Esophagus muscularis mucosa (tissue), 4 donors: ENCODE results near the gene MFSD12. TPM values are rescaled to one million over a fixed set of nuclear protein-coding genes. Genes with fewer than 3 reads are reported as not detected.
"Not testable (repeated sequence)": the region's sequence is repeated elsewhere in the genome, so short reads cannot be mapped to it uniquely, and the experiment has no call there.

ENCODE experiments used
- DNase-seq: peaks from one replicate; pipeline ENCODE4 v3.0.0-alpha.2; 2017; ENCODE audit errors: extremely low spot score
- H3K27ac ChIP-seq, 4 donors: fragments of 200-600 bp; sonication (generic); replicated peaks in 1 of 4; 1 replicate in 3 of 4; 2 replicates in 1 of 4; pipeline ENCODE4 v1.5.1; 2016 to 2019; ENCODE audit warnings: mild to moderate bottlenecking in 1 of 4
- H3K27me3 ChIP-seq, 4 donors: fragments of 200-600 bp; sonication (generic); one replicate each; pipeline versions ENCODE4 v1.5.1 to v1.6.0; 2016 to 2019
- H3K36me3 ChIP-seq, 4 donors: fragments of 200-600 bp; sonication (generic); one replicate each; pipeline ENCODE4 v1.5.1; 2016 to 2019
- H3K4me1 ChIP-seq, 4 donors: fragments of 200-600 bp; sonication (generic); one replicate each; pipeline ENCODE4 v1.5.1; 2016 to 2019
- H3K4me3 ChIP-seq, 4 donors: fragments of 200-600 bp; sonication (generic); 1 replicate in 2 of 4; 2 replicates in 2 of 4; pipeline ENCODE4 v1.5.1; 2016 to 2019; ENCODE audit warnings: mild to moderate bottlenecking in 4 of 4, moderate library complexity in 1 of 4
- H3K9me3 ChIP-seq, 4 donors: fragments of 200-600 bp; sonication (generic); 1 replicate in 3 of 4; 2 replicates in 1 of 4; pipeline ENCODE4 v1.5.1; 2016 to 2019
- EP300 ChIP-seq: sonication (generic); formaldehyde crosslinking; IDR thresholded peaks from one replicate; pipeline ENCODE4 v1.6.1; 2017; ENCODE audit warnings: antibody characterized with exemption
- POLR2A ChIP-seq: fragments of 450-650 bp; IDR thresholded peaks from one replicate; pipeline ENCODE4 v1.6.1; 2017; ENCODE audit warnings: antibody characterized with exemption, moderate library complexity, mild to moderate bottlenecking, low read depth
- POLR2AphosphoS5 ChIP-seq, 2 donors: sonication (generic); formaldehyde crosslinking; IDR thresholded peaks; one replicate each; pipeline ENCODE4 v1.6.1; 2017; ENCODE audit warnings: antibody characterized with exemption in 2 of 2
- WGBS: methylation state at CpG from one replicate; pipeline ENCODE4 v1.1.5; 2018; 5-methylcytosine and 5-hydroxymethylcytosine counted together
- intact Hi-C: fragments of 100-400 bp; cut with DNase I; formaldehyde crosslinking; loops from one replicate; pipeline ENCODE4 v1.15.1; 2023
- total RNA-seq, 4 donors: library from RNA; depleted of rRNA; stranded (reverse); fragments of >200 nt; gene quantifications; one replicate each; pipeline versions ENCODE4 v1.1.0 to v1.2.1, GENCODE V29; 2016
- TF ChIP-seq, protein P1 (sequence below), 3 experiments: fragments of 200-600 bp in 2 of 3; fragments of 450-650 bp in 1 of 3; sonication (generic) in 2 of 3; IDR thresholded peaks; one replicate each; pipeline ENCODE4 v1.5.1; 2017 to 2019; ENCODE audit warnings: antibody characterized with exemption in 3 of 3, mild to moderate bottlenecking in 2 of 3, moderate library complexity in 1 of 3

The MFSD12 gene
- total RNA-seq, 4 donors from 2014 or later, result 28.2 to 87.0 (median 62.4) TPM

GRCh38 chr19:3586127-3586626 is 28.8 kb upstream of the MFSD12 start:
- intact Hi-C loops, result no loop called here
- Histone ChIP-seq H3K27ac (peak overlapping the region; percentile 61 to 84 (median 66)), H3K36me3 (peaks cover 0 to 4% (median 0%) of the 10 kb centered on the region in 4 donors), H3K4me3 (peak overlapping the region; percentile 51 to 60 (median 54)), H3K9me3 (no peaks in the 10 kb centered on the region), H3K4me1 (peaks cover 14 to 27% (median 26%) of the 10 kb centered on the region in 4 donors), H3K27me3 (peaks cover 0 to 15% (median 0%) of the 10 kb centered on the region in 4 donors)
- TF ChIP-seq POLR2AphosphoS5 (IDR thresholded peaks at IDR 0.05) (no peak), EP300 (no peak), POLR2A (no peak)
- TF ChIP-seq, protein P1, sequence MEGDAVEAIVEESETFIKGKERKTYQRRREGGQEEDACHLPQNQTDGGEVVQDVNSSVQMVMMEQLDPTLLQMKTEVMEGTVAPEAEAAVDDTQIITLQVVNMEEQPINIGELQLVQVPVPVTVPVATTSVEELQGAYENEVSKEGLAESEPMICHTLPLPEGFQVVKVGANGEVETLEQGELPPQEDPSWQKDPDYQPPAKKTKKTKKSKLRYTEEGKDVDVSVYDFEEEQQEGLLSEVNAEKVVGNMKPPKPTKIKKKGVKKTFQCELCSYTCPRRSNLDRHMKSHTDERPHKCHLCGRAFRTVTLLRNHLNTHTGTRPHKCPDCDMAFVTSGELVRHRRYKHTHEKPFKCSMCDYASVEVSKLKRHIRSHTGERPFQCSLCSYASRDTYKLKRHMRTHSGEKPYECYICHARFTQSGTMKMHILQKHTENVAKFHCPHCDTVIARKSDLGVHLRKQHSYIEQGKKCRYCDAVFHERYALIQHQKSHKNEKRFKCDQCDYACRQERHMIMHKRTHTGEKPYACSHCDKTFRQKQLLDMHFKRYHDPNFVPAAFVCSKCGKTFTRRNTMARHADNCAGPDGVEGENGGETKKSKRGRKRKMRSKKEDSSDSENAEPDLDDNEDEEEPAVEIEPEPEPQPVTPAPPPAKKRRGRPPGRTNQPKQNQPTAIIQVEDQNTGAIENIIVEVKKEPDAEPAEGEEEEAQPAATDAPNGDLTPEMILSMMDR (IDR thresholded peaks at IDR 0.05), result peak; percentile 55 to 64 (median 59)
- 60% methylated on average over 4 of the region's 16 CpGs for WGBS
- no peak for DNase-seq

DNA sequence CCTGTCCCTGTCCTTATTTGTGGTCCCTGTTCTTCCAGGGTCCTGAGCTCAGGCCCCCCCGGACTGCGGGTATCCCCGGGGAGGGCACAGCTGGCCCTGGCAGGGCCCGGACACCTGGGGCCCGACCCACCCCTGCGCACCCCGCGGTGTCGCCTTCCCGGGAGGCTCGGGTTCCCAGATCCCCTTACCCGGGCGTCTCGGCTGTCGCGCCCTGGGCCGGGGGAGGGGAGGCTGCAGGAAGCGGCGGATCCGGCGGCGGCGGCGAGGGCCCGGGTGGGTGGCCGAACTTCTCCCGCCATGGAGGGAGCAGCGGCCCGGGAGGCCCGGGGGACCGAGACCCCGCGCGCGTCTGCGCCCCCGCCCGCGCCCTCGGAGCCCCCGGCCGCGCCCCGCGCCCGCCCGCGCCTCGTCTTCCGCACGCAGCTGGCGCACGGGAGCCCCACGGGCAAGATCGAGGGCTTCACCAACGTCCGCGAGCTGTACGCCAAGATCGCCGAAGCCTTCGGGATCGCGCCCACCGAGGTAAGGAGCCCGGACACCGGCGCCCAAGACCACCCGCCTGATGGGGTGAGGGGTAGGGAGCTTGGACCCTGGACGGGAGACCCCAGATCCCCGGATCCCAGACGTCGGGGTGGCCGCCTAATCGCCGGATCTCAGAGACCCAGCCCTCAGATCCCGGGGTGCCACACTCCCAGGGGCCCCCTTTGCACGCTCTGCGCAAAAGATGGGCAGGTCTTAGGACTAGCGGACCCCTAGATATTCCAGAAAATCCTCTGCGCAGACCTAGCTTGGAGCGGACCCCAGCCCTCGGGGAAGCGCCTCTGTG is 28.1 kb upstream of the MFSD12 start, which contains the start of gene GIPC3:
Gene GIPC3, plus strand, starts transcription at position 178 of the 826 bp plus-strand sequence. Its CDS starts 120 bp downstream, at position 298.
- Histone ChIP-seq H3K27me3 (peaks cover 0 to 15% (median 0%) of the 10 kb centered on the region in 4 donors), H3K27ac (peak within 1 kb of the TSS; percentile 49 to 84 (median 66)), H3K4me3 (peak within 1 kb of the TSS; percentile 51 to 60 (median 54)), H3K36me3 (peaks cover 0 to 4% (median 0%) of the 10 kb centered on the region in 4 donors), H3K4me1 (peaks cover 14 to 31% (median 30%) of the 10 kb centered on the region in 4 donors), H3K9me3 (no peaks in the 10 kb centered on the region)
- WGBS, result 5% methylated on average over 22 of the region's 84 CpGs
- intact Hi-C loops, result no loop called here
- DNase-seq, result no peak
- TF ChIP-seq, protein P1 (IDR thresholded peaks at IDR 0.05), result no peak
- TF ChIP-seq EP300, result no peak
- no peak for TF ChIP-seq POLR2AphosphoS5 (IDR thresholded peaks at IDR 0.05)
- TF ChIP-seq POLR2A, result no peak

DNA sequence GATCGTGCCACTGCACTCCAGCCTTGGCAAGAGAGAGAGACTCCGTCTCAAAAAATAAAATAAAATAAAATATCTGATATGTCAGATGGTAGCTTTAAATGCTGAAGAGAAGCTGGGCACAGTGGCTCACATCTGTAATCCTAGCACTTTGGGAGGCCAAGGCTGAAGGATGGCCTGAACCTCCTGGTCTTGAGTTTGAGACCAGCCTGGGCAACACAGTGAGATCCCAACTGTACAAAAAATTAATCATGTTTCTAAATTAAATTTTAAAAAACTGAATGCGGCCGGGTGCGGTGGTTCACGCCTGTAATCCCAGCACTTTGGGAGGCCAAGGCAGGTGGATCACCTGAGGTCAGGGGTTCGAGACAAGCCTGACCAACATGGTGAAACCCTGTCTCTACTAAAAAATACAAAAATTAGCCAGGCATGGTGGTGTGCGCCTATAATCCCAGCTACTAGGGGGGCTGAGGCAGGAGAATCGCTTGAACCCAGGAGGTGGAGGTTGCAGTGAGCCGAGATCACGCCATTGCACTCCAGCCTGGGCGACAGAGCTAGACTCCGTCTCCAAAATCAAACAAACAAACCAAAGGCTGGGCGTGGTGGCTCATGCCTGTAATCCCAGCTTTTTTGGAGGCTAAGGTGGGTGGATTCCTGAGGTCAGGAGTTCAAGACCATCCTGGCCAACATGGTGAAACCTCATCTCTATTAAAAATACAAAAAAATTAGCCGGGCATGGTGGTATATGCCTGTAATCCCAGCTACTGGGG is 26.8 kb upstream of the MFSD12 start:
- DNase-seq, H3K27ac ChIP-seq, H3K9me3 ChIP-seq, H3K36me3 ChIP-seq, H3K4me3 ChIP-seq, intact Hi-C loops: not testable (repeated sequence)
- WGBS, result 85% methylated on average over 15 of the region's 15 CpGs
- H3K4me1 ChIP-seq, result peaks cover 14 to 43% (median 41%) of the 10 kb centered on the region in 4 donors
- H3K27me3 ChIP-seq, result peaks cover 0 to 15% (median 0%) of the 10 kb centered on the region in 4 donors

GRCh38 chr19:3581792-3582191 is 24.4 kb upstream of the MFSD12 start:
- H3K27ac ChIP-seq, result peak overlapping the region in 3 of 4 donors; percentile 75 to 85 (median 76)
- intact Hi-C loops, result not testable (repeated sequence)

GRCh38 chr19:3580156-3580934 is 23.0 kb upstream of the MFSD12 start:
- WGBS, result 29% methylated on average over 11 of the region's 11 CpGs

More at GRCh38 chr19:3581792-3582191, 24.4 kb upstream of the MFSD12 start:
- Histone ChIP-seq H3K4me1 (peaks cover 13 to 53% (median 42%) of the 10 kb centered on the region in 4 donors), H3K27me3 (peaks cover 0 to 15% (median 0%) of the 10 kb centered on the region in 4 donors)
- WGBS, result 85% methylated on average over 4 of the region's 4 CpGs
- H3K4me3 ChIP-seq, DNase-seq, H3K36me3 ChIP-seq, H3K9me3 ChIP-seq: not testable (repeated sequence)

More at GRCh38 chr19:3580156-3580934, 23.0 kb upstream of the MFSD12 start:
- intact Hi-C loops, result no loop called here
- TF ChIP-seq, protein P1 (IDR thresholded peaks at IDR 0.05), result no peak
- TF ChIP-seq POLR2AphosphoS5 (IDR thresholded peaks at IDR 0.05) (peak; percentile 33 to 48), POLR2A (no peak)
- Histone ChIP-seq H3K27me3 (peaks cover 0 to 3% (median 0%) of the 10 kb centered on the region in 4 donors), H3K9me3 (no peaks in the 10 kb centered on the region), H3K4me1 (peaks cover 13 to 53% (median 42%) of the 10 kb centered on the region in 4 donors), H3K36me3 (peaks cover 0 to 9% (median 4%) of the 10 kb centered on the region in 4 donors), H3K27ac (peak overlapping the region; percentile 61 to 85 (median 76)), H3K4me3 (no peak overlapping the region)
- no peak for DNase-seq
